Smooth muscle cell (in vitro differentiated cells): ENCODE data around the gene REPS1. TPM values are rescaled to one million over a fixed set of nuclear protein-coding genes. Genes with fewer than 3 reads are reported as not detected.

Experiments
- DNase-seq: peaks from one replicate; lab custom pipeline; 2025; ENCODE audit not compliant: unreplicated experiment; lab: John Stamatoyannopoulos, UW
- H2AFZ ChIP-seq: fragments of 200-600 bp; sonication (generic); 2 replicates; pipeline ENCODE4 v1.6.0; 2016; ENCODE audit warnings: antibody characterized with exemption, low read depth, mild to moderate bottlenecking
- H3F3A ChIP-seq: fragments of 200-600 bp; sonication (generic); 2 replicates; pipeline ENCODE4 v1.6.0; 2017; ENCODE audit warnings: antibody characterized with exemption, low read depth
- H3K27ac ChIP-seq: fragments of 200-600 bp; sonication (generic); 2 replicates; pipeline ENCODE4 v1.5.1; 2016; ENCODE audit warnings: low read depth, mild to moderate bottlenecking
- H3K27me3 ChIP-seq: fragments of 200-600 bp; sonication (generic); 2 replicates; pipeline ENCODE4 v1.6.1; 2016; ENCODE audit warnings: low read depth, mild to moderate bottlenecking
- H3K36me3 ChIP-seq: fragments of 200-600 bp; sonication (generic); 2 replicates; pipeline ENCODE4 v1.5.1; 2016; ENCODE audit warnings: low read depth
- H3K4me1 ChIP-seq: fragments of 200-600 bp; sonication (generic); 2 replicates; pipeline ENCODE4 v1.5.1; 2016; ENCODE audit warnings: low read depth
- H3K4me2 ChIP-seq: fragments of 200-600 bp; sonication (generic); 2 replicates; pipeline ENCODE4 v1.6.0; 2016; ENCODE audit warnings: mild to moderate bottlenecking
- H3K4me3 ChIP-seq: fragments of 200-600 bp; sonication (generic); 2 replicates; pipeline ENCODE4 v1.5.1; 2016; ENCODE audit warnings: mild to moderate bottlenecking
- H3K79me2 ChIP-seq: fragments of 200-600 bp; sonication (generic); 2 replicates; pipeline ENCODE4 v1.6.0; 2016; ENCODE audit warnings: low read depth, mild to moderate bottlenecking
- H3K9ac ChIP-seq: fragments of 200-600 bp; sonication (generic); 2 replicates; pipeline ENCODE4 v1.6.0; 2016; ENCODE audit warnings: low read depth
- H3K9me3 ChIP-seq: fragments of 200-600 bp; sonication (generic); replicated peaks from 2 replicates; pipeline ENCODE4 v1.5.1; 2016; ENCODE audit warnings: low read depth
- H4K20me1 ChIP-seq: fragments of 200-600 bp; sonication (generic); 2 replicates; pipeline ENCODE4 v1.6.0; 2016; ENCODE audit warnings: low read depth
- WGBS: methylation state at CpG from one replicate; pipeline ENCODE4 v1.1.7; 2016; ENCODE audit warnings: low lambda C conversion rate; 5-methylcytosine and 5-hydroxymethylcytosine counted together
- polyA plus RNA-seq: library from polyadenylated mRNA; unstranded; fragments of >200 nt; fragmentation: Nextera tagmentation; extraction: Ambion mirVana; gene quantifications from 2 replicates; pipeline ENCODE4 v1.2.1, GENCODE V29; 2016
- total RNA-seq: library from RNA; depleted of rRNA; stranded (reverse); fragments of >200 nt; gene quantifications from 2 replicates; pipeline ENCODE4 v1.2.3, GENCODE V29; 2014
- TF ChIP-seq, protein P1 (sequence below): fragments of 200-600 bp; sonication (generic); IDR thresholded peaks from 2 replicates; pipeline ENCODE4 v1.5.1; 2017; ENCODE audit warnings: borderline replicate concordance, mild to moderate bottlenecking, antibody characterized with exemption; ENCODE audit not compliant: insufficient read depth, poor library complexity, severe bottlenecking

REPS1 gene
- total and polyA plus RNA-seq, 2 experiments from 2014 or later, result 29.0 to 58.2 TPM

DNA sequence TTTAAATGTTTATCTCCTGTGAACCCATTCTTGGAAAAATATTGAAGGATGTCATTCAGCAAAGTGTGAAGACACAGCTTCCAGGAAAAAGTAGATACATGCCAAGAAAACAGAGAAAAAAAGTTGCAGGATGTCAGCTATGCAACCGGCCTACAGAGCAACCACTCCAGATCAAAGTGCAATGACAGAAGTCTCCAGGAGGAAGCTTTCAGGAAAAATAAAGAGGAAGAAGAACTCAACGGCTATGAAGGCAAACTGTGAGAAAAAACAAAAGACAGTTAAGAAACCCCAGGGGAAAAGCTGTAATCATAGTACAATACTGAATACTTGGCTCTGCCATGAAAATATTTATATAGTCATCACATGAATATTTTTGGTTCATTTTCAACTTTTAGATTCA lies 30.6 kb downstream of the REPS1 start:
- Histone ChIP-seq H4K20me1 (peaks cover 80% of the 10 kb centered on the region), H3K9me3 (no peaks in the 10 kb centered on the region), H3K9ac (no peak overlapping the region), H3K27me3 (no peaks in the 10 kb centered on the region), H2AFZ (no peak overlapping the region), H3K79me2 (peaks cover 100% of the 10 kb centered on the region), H3K4me1 (no peaks in the 10 kb centered on the region), H3F3A (no peaks in the 10 kb centered on the region), H3K4me2 (no peak overlapping the region), H3K27ac (no peak overlapping the region), H3K4me3 (no peak overlapping the region), H3K36me3 (no peaks in the 10 kb centered on the region)
- TF ChIP-seq, protein P1, sequence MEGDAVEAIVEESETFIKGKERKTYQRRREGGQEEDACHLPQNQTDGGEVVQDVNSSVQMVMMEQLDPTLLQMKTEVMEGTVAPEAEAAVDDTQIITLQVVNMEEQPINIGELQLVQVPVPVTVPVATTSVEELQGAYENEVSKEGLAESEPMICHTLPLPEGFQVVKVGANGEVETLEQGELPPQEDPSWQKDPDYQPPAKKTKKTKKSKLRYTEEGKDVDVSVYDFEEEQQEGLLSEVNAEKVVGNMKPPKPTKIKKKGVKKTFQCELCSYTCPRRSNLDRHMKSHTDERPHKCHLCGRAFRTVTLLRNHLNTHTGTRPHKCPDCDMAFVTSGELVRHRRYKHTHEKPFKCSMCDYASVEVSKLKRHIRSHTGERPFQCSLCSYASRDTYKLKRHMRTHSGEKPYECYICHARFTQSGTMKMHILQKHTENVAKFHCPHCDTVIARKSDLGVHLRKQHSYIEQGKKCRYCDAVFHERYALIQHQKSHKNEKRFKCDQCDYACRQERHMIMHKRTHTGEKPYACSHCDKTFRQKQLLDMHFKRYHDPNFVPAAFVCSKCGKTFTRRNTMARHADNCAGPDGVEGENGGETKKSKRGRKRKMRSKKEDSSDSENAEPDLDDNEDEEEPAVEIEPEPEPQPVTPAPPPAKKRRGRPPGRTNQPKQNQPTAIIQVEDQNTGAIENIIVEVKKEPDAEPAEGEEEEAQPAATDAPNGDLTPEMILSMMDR, result no peak
- WGBS, result 49% methylated on average over 2 of the region's 2 CpGs
- no peak for DNase-seq

DNA sequence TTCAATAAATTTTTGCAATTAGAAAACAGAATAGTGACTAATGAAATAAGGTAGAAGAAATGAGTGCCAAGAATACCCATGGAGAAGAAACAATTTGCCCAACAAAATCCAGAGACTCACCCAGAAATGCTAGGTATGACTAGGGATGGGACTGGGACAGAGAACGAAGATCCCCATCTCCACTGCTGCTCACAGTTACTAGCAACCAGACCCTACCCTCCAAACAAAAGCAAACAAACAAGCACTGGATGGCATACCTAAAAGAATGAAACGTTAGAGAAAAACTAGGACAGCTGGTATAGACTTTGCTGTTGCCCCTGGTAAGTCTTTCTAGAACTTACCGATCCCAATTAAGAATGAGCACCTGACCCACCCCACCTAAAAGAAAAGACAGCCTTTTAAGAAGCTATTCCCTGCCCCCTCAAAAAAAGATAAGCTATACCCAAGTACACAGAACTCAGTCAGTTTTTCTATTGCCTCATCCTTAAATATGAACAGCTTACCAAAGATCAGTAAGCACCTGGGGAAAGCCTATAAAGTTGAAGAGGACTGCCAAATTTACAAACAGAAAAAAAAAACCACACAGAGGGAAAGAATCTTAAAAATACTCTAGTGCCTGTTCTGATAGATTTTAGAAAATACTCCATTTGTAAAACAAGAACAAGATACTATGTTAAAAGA lies 31.7 kb downstream of the REPS1 start:
- TF ChIP-seq, protein P1, result no peak
- Histone ChIP-seq H3K27ac (no peak overlapping the region), H3K79me2 (peaks cover 100% of the 10 kb centered on the region), H3F3A (no peaks in the 10 kb centered on the region), H3K4me1 (no peaks in the 10 kb centered on the region), H3K36me3 (no peaks in the 10 kb centered on the region), H3K9me3 (no peaks in the 10 kb centered on the region), H3K27me3 (no peaks in the 10 kb centered on the region), H3K4me3 (no peak overlapping the region), H2AFZ (no peak overlapping the region), H3K4me2 (no peak overlapping the region), H3K9ac (no peak overlapping the region), H4K20me1 (peaks cover 89% of the 10 kb centered on the region)
- DNase-seq, result no peak
- 66% methylated on average over 3 of the region's 3 CpGs for WGBS

DNA sequence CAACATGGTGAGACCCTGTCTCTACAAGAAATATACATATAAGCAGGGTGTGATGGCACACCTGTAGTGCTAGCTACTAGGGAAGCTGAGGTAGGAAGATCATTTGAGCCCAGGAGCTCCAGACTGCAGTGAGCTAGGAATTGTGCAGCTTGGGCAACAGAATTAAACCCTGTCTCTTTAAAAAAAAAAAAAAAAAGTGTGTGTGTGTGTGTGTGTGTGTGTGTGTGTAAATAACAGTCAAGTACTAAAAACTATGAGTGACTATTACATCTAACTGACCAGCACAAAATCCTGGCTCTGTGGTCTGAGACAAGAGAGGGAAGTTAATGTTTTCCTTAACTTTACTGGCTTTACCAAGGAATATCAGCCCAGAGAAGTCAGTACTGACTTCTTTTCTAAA lies 32.8 kb downstream of the REPS1 start:
- Histone ChIP-seq H3K4me3 (no peak overlapping the region), H3K36me3 (no peaks in the 10 kb centered on the region), H3K79me2 (peaks cover 100% of the 10 kb centered on the region), H3K4me1 (no peaks in the 10 kb centered on the region), H3K4me2 (no peak overlapping the region), H3F3A (no peaks in the 10 kb centered on the region), H3K9ac (no peak overlapping the region), H3K27me3 (no peaks in the 10 kb centered on the region), H4K20me1 (peaks cover 94% of the 10 kb centered on the region), H3K27ac (no peak overlapping the region), H2AFZ (no peak overlapping the region), H3K9me3 (no peaks in the 10 kb centered on the region)
- no peak for DNase-seq
- TF ChIP-seq, protein P1, result no peak

DNA sequence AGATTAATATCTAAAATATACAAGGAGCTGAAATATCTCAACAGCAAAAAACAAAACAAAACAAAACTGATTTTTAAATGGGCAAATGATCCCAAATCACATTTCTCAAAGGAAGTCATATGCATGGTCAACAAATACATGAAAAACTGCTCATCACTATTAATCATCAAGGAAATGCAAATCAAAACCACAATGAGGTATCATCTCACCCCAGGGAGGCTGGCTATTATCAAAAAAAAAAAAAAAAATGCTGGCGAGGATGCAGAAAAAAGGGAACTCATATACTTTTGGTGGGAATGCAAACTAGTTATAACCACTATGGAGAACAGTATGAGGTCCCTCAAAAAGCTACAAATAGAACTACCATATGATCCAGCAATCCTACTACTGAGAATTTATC lies 34.6 kb downstream of the REPS1 start:
- no peaks in the 10 kb centered on the region for H3K4me1 ChIP-seq
- no peaks in the 10 kb centered on the region for H3K9me3 ChIP-seq
- H3K79me2 ChIP-seq, result peaks cover 100% of the 10 kb centered on the region
- no peaks in the 10 kb centered on the region for H3K36me3 ChIP-seq
- WGBS, result 89% methylated on average over 1 of the region's 1 CpG
- H2AFZ ChIP-seq, result no peak overlapping the region
- no peak overlapping the region for H3K4me3 ChIP-seq
- no peak overlapping the region for H3K4me2 ChIP-seq
- peaks cover 92% of the 10 kb centered on the region for H4K20me1 ChIP-seq
- no peak for DNase-seq
- H3F3A ChIP-seq, result peaks cover 4% of the 10 kb centered on the region
- no peak overlapping the region for H3K9ac ChIP-seq
- no peaks in the 10 kb centered on the region for H3K27me3 ChIP-seq
- H3K27ac ChIP-seq, result no peak overlapping the region
- TF ChIP-seq, protein P1, result no peak
